GM19025 (cell line): ENCODE measurements around the gene MORC4.

Experiments used
- ATAC-seq: cut with Tn5 transposase; IDR thresholded peaks from one replicate; pipeline ENCODE4 v1.9.1; 2021; ENCODE audit warnings: mild to moderate bottlenecking, low read depth, moderate library complexity; ENCODE audit not compliant: unreplicated experiment

Gene MORC4

GRCh38 chrX:106917830-106918500, 82.0 kb downstream of the MORC4 start:
- no peak for ATAC-seq

- no peak for ATAC-seq
These were observed 87.1 kb downstream of the MORC4 start for GRCh38 chrX:106912864-106913263.

- no peak for ATAC-seq
These were observed 93.7 kb downstream of the MORC4 start for GRCh38 chrX:106906361-106906760.

- ATAC-seq: no peak
These were observed 94.8 kb downstream of the MORC4 start for GRCh38 chrX:106905064-106905708.

- ATAC-seq: no peak
These were observed 96.0 kb downstream of the MORC4 start for GRCh38 chrX:106903856-106904528.

GRCh38 chrX:106903291-106903824, 96.7 kb downstream of the MORC4 start, which contains the start of gene RIPPLY1:
Gene RIPPLY1 (minus strand): TSS chrX:106903341. CDS start chrX:106903287, 54 bp downstream.
- ATAC-seq: no peak

GRCh38 chrX:106902684-106903083, 97.3 kb downstream of the MORC4 start:
- ATAC-seq: no peak

GRCh38 chrX:106901781-106902219, 98.2 kb downstream of the MORC4 start:
- no peak for ATAC-seq

GRCh38 chrX:106901341-106901740, 98.7 kb downstream of the MORC4 start:
- no peak for ATAC-seq

GRCh38 chrX:106899841-106900240, 100.2 kb downstream of the MORC4 start:
- ATAC-seq: no peak

GRCh38 chrX:106899276-106899675, 100.7 kb downstream of the MORC4 start:
- ATAC-seq: no peak

- no peak for ATAC-seq
These were observed 101.5 kb downstream of the MORC4 start for GRCh38 chrX:106898462-106898861.

GRCh38 chrX:106897259-106897658, 102.8 kb downstream of the MORC4 start:
- no peak for ATAC-seq

GRCh38 chrX:106894978-106895452, 105.0 kb downstream of the MORC4 start:
- no peak for ATAC-seq

- no peak for ATAC-seq
These were observed 105.6 kb downstream of the MORC4 start for GRCh38 chrX:106894392-106894909.

GRCh38 chrX:106891762-106892460, 108.1 kb downstream of the MORC4 start:
- ATAC-seq: no peak
